ENCODE measurements around the gene TTLL12. TPM values are rescaled to one million over a fixed set of nuclear protein-coding genes. Genes with fewer than 3 reads are reported as not detected.

TTLL12 gene
- 52.9 and 62.7 TPM in 2 replicates for total RNA-seq
- 45.9 and 58.6 TPM in 2 replicates for polyA plus RNA-seq

DNA sequence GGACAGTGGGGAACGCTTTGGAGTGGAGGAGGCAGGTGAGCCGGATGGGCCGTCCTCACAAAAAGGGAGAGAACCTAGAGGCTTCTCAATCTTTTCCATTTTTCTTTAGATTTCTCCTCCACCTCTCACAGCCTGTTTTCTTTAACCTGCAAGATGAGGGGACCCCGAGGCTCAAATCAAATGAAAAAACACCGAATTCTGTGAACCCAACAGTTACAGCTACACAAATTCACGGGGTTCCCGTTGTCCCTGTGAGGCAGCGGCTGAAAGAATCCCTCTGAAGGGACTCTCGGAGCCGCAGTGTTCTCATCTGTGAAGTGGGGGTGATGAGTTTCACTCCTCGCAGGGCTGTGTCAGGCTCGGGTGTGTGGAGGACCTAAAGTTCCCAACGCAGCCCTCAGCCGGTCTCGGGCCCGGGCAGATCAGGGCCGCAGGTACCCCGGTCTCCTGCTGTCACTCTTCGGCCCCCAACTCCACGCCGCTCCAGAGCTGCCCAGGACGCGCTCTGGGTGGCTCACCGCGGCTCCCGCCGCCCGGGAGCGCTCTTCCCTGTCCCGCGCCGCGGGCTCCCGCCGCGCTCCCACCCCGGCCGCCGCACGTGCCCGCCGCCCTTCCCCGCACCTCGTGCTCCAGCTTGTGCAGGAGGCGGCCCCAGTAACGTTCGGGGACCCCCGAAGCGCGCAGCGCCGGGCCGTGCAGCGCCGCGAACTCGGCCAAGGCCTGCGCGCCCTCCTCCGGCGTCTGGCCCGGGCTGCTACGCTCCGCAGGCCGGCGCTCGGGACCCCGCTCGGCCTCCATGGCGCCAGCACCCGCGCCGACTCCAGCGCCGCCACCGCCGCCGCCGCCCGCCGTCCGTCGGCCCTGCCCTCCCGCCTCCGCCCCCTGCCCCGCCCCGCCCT lies at the start of gene TTLL12:
Gene TTLL12 (minus strand): TSS at position 863 of the 899 bp plus-strand sequence. CDS start 65 bp downstream, at position 798.
- Histone ChIP-seq H3K36me3 (no peaks in the 10 kb centered on the region), H3K4me3 (peak within 1 kb of the TSS; percentile 94), H3K27ac (peak within 1 kb of the TSS; percentile 92), H3K4me1 (ENCODE audit: low read depth) (peaks cover 12% of the 10 kb centered on the region), H3K27me3 (no peaks in the 10 kb centered on the region), H3K9me3 (ENCODE audit: low read depth) (no peaks in the 10 kb centered on the region)
- DNase-seq (ENCODE audit: low read depth in 1 of 2, low spot score in 1 of 2) = peak; percentile 73 to 83
- TF ChIP-seq, protein P1, sequence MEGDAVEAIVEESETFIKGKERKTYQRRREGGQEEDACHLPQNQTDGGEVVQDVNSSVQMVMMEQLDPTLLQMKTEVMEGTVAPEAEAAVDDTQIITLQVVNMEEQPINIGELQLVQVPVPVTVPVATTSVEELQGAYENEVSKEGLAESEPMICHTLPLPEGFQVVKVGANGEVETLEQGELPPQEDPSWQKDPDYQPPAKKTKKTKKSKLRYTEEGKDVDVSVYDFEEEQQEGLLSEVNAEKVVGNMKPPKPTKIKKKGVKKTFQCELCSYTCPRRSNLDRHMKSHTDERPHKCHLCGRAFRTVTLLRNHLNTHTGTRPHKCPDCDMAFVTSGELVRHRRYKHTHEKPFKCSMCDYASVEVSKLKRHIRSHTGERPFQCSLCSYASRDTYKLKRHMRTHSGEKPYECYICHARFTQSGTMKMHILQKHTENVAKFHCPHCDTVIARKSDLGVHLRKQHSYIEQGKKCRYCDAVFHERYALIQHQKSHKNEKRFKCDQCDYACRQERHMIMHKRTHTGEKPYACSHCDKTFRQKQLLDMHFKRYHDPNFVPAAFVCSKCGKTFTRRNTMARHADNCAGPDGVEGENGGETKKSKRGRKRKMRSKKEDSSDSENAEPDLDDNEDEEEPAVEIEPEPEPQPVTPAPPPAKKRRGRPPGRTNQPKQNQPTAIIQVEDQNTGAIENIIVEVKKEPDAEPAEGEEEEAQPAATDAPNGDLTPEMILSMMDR (IDR thresholded peaks at IDR 0.05; ENCODE audit: low read depth, low read length) = no peak

DNA sequence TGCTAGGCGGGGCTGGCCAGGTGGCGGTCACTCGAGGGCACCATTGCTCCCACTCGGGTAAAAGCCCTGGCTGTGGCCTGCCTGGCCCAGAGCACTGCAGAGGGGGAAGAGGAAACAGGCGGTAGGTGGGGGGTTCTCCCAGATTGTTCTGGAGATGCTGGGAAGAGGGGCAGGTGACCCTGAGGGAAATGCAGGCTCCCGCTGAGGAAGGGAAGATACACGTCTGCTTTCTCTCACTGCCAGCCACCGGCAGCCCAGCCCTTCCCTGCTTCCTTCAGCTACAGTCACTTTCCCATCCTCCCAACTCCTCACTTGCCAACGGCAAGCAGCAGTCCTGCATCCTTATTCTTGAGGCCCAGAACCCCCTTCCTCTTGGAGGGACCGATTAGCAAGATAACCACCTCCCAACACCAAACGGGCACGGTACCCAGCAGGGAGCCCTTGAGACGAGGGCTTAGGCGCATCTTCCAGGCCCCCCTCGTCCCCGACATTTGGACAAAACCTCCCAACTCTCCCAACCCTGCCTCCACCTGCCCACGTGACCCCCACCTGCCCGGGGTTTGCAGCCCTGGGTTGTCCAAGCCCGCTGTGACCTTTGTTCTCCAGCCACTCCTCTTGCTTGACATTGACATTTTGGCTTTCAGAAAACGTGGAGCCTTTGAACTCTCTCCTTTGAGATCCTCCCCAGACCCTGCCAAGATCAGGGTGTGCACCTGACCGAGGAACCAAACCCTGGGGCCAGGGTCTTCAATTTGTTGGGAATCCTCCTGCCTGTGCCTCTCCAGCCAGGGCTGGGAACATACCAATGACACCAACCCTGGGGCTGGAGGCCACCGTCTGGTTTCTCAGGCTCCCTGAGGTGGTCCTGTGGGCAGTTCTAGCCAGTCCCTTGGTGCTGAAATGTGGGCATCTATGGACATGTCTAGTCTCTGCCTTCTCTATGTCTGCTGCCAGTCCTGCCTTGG lies 48.8 kb upstream of the TTLL12 start:
- TF ChIP-seq, protein P1 (IDR thresholded peaks at IDR 0.05; ENCODE audit: low read depth, low read length) = no peak
- H3K9me3 ChIP-seq (ENCODE audit: low read depth) = no peaks in the 10 kb centered on the region
- no peak overlapping the region for H3K27ac ChIP-seq
- no peaks in the 10 kb centered on the region for H3K27me3 ChIP-seq
- H3K4me1 ChIP-seq (ENCODE audit: low read depth) = peaks cover 27% of the 10 kb centered on the region
- H3K36me3 ChIP-seq = no peaks in the 10 kb centered on the region
- no peak for DNase-seq (ENCODE audit: low read depth in 1 of 2, low spot score in 1 of 2)
- H3K4me3 ChIP-seq = no peak overlapping the region

DNA sequence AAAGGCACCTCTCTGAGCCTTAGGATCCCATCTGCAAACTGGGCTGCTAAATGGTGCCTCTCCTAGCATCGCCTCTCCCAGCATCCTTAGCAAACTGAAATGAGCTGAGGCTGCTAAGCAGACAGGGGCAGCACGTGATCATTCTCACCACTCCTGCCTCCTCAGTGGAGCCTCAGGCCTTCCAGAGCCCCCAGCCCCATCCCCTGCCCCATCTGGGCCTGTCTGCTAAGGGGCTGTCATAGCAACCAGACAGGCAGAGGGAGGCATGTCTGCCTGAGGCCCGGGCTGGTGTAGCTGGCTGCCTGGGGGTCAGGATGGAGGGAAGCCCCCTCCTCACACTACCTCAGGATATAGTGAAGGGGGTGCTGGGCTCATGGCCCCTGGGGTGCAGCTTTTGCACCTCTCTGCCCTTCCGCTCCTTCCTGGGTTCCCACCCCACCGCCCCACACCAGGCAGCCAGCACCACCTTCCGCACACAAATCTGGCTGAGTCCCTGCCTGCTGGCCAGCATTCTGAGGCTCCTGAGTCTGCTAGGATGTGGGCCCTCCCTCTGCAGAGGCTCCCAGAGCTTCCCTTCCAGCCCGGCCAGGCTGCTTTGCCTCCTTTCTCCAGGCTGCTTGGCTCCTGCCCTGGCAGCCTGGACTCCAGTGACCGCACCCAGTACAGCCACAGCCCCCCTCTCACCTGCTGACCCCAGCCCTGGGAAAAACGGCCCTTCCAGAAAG lies 47.5 kb upstream of the TTLL12 start:
- Histone ChIP-seq H3K4me3 (no peak overlapping the region), H3K9me3 (ENCODE audit: low read depth) (no peaks in the 10 kb centered on the region), H3K4me1 (ENCODE audit: low read depth) (peaks cover 23% of the 10 kb centered on the region), H3K27ac (no peak overlapping the region), H3K27me3 (no peaks in the 10 kb centered on the region), H3K36me3 (no peaks in the 10 kb centered on the region)
- TF ChIP-seq, protein P1 (IDR thresholded peaks at IDR 0.05; ENCODE audit: low read depth, low read length) = no peak
- DNase-seq (ENCODE audit: low read depth in 1 of 2, low spot score in 1 of 2) = no peak

DNA sequence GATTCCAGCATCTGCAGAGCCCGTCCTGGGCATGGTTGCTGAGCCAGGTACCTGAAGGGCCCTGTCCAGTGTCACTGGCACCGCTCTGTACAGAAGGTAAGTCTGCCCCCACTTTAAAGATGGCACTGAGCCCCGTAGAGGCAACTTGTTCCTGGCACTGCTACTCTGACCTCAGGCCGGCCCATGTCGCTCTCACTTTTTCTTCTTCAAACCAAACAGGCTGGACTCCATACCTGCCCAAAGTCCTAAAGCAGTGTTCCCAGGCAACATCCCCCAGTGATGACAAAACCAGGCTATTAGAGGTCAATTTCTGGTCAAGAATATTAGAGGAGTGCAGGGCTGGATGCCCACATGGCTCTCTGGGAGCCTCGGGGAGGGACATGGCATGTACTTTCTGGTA lies 46.6 kb upstream of the TTLL12 start:
- no peak for DNase-seq (ENCODE audit: low read depth in 1 of 2, low spot score in 1 of 2)
- Histone ChIP-seq H3K4me1 (ENCODE audit: low read depth) (peaks cover 14% of the 10 kb centered on the region), H3K9me3 (ENCODE audit: low read depth) (no peaks in the 10 kb centered on the region), H3K36me3 (no peaks in the 10 kb centered on the region), H3K27me3 (no peaks in the 10 kb centered on the region), H3K27ac (no peak overlapping the region), H3K4me3 (no peak overlapping the region)
- TF ChIP-seq, protein P1 (IDR thresholded peaks at IDR 0.05; ENCODE audit: low read depth, low read length) = no peak

DNA sequence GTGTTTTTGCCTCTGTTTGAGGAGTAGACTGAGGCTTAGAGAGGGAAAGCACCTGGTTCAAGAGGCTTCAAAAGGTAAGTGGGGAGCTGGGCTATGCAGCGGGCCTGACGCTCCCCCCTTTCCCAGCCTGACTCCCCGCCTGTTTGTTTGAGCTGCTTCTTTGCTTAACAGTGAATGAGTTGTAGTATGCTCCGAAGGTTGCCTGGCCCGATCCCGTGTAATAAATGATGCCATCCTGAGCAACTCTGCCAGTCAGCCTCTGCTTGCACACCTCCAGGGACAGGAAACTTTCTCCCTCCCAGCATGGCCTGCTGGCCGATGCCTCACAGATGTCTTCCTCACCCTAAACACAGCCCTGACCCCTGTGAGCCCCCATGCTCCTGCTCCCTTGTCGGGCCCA lies 45.5 kb upstream of the TTLL12 start:
- Histone ChIP-seq H3K27me3 (no peaks in the 10 kb centered on the region), H3K4me1 (ENCODE audit: low read depth) (peaks cover 4% of the 10 kb centered on the region), H3K27ac (no peak overlapping the region), H3K36me3 (no peaks in the 10 kb centered on the region), H3K4me3 (no peak overlapping the region), H3K9me3 (ENCODE audit: low read depth) (no peaks in the 10 kb centered on the region)
- DNase-seq (ENCODE audit: low read depth in 1 of 2, low spot score in 1 of 2) = no peak
- TF ChIP-seq, protein P1 (IDR thresholded peaks at IDR 0.05; ENCODE audit: low read depth, low read length) = no peak
